ENCODE data around the gene ANAPC2.

GRCh38 chr9:137172901-137173795 lies 15.2 kb downstream of the ANAPC2 start:
- TF ChIP-seq POLR2A (IDR thresholded peaks at IDR 0.05): no peak
- TF ChIP-seq POLR2AphosphoS5 (IDR thresholded peaks at IDR 0.05): peak; percentile 74
- TF ChIP-seq CTCF (IDR thresholded peaks at IDR 0.05): no peak

Data from prostate gland (tissue), 2 donors.